NT2/D1 (cell line): ENCODE results near the gene KRTAP20-4.

Source experiments
- SUZ12 ChIP-seq: IDR thresholded peaks from 2 replicates; pipeline ENCODE4 v1.6.1; 2011; ENCODE audit not compliant: insufficient read length, insufficient read depth; ENCODE audit errors: extremely low read depth
- ZNF274 ChIP-seq: IDR thresholded peaks from 2 replicates; pipeline ENCODE4 v1.6.1; 2011; ENCODE audit warnings: mild to moderate bottlenecking, low read depth, low read length

DNA sequence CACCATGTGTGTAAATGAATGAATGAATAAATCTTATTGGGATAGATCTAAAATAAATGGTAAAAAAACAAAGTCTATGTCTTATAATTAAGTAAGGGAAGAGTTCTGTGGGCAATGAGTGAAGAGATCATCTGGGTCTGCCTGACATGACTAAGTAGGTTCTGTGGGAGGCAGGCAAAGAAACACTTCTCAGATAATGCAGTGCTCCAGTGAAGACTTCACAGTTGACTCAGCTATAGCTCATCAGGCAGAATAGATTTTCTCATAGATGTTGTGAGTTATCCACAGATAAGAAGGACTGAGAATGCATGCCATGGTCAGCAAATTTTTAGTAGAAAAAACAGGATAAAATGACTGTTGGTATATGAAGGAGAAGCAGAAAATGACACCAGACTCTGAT, 42.7 kb upstream of the KRTAP20-4 start:
- TF ChIP-seq ZNF274 (no peak), SUZ12 (no peak)
